ENCODE data around the gene THRB.

DNA sequence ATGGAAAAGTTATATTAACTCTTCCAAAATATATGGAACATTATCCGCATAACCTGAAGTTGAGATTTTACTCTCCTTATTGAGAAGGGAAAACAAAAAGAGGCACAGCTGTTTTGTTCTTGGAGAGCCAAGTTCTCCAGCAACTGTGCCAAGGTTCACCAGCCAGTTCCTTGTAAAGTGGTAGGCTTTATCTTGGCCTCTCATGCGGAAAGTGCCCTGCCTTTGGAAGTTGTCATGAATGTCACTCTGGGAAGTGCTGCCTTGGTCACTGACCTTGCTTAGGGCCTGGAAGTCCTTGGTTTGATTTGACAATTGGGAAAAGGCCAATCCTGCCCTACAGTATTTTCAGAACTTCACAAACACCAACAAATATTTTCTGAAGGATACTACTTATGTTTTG is 44.2 kb upstream of the THRB start:
- no peak for TF ChIP-seq JUN (IDR thresholded peaks at IDR 0.05; ENCODE audit: borderline replicate concordance, low read depth, low read length)
- TF ChIP-seq JUN (CRISPR knock-in tag; IDR thresholded peaks at IDR 0.05; ENCODE audit: borderline replicate concordance): no peak
- TF ChIP-seq TCF7 (IDR thresholded peaks at IDR 0.05; ENCODE audit: borderline replicate concordance): no peak
- TF ChIP-seq POLR2A (conservative IDR thresholded peaks at IDR 0.05): no peak
- TF ChIP-seq ZNF699 (CRISPR knock-in tag; IDR thresholded peaks at IDR 0.05; ENCODE audit: insufficient replicate concordance): no peak
- TF ChIP-seq ZNF282 (CRISPR knock-in tag; IDR thresholded peaks at IDR 0.05): no peak
- TF ChIP-seq, protein P1, sequence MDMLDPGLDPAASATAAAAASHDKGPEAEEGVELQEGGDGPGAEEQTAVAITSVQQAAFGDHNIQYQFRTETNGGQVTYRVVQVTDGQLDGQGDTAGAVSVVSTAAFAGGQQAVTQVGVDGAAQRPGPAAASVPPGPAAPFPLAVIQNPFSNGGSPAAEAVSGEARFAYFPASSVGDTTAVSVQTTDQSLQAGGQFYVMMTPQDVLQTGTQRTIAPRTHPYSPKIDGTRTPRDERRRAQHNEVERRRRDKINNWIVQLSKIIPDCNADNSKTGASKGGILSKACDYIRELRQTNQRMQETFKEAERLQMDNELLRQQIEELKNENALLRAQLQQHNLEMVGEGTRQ (CRISPR knock-in tag; IDR thresholded peaks at IDR 0.05): no peak
- TF ChIP-seq, protein P2, sequence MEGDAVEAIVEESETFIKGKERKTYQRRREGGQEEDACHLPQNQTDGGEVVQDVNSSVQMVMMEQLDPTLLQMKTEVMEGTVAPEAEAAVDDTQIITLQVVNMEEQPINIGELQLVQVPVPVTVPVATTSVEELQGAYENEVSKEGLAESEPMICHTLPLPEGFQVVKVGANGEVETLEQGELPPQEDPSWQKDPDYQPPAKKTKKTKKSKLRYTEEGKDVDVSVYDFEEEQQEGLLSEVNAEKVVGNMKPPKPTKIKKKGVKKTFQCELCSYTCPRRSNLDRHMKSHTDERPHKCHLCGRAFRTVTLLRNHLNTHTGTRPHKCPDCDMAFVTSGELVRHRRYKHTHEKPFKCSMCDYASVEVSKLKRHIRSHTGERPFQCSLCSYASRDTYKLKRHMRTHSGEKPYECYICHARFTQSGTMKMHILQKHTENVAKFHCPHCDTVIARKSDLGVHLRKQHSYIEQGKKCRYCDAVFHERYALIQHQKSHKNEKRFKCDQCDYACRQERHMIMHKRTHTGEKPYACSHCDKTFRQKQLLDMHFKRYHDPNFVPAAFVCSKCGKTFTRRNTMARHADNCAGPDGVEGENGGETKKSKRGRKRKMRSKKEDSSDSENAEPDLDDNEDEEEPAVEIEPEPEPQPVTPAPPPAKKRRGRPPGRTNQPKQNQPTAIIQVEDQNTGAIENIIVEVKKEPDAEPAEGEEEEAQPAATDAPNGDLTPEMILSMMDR (IDR thresholded peaks at IDR 0.05 in 2 of 3, conservative IDR thresholded peaks at IDR 0.05 in 1 of 3; ENCODE audit: insufficient read depth in 2 of 3, low read depth in 1 of 3, low read length in 3 of 3): no peak
- TF ChIP-seq KDM1A (IDR thresholded peaks at IDR 0.05): no peak

All from K562 (cell line).